Rectal smooth muscle tissue (tissue), 1 donor: ENCODE measurements around the gene NPAS3.

Source experiments
- H3K27ac ChIP-seq: one replicate; pipeline ENCODE4 v1.7.0; 2013; ENCODE audit warnings: low read depth, low read length, inconsistent platforms
- H3K27me3 ChIP-seq: one replicate; pipeline ENCODE4 v1.7.0; 2013; ENCODE audit warnings: low read length; ENCODE audit not compliant: control insufficient read depth, insufficient read depth
- H3K36me3 ChIP-seq: one replicate; pipeline ENCODE4 v1.7.0; 2013; ENCODE audit warnings: low read length; ENCODE audit not compliant: control insufficient read depth, insufficient read depth
- H3K4me1 ChIP-seq: one replicate; pipeline ENCODE4 v1.7.0; 2013; ENCODE audit warnings: low read length; ENCODE audit not compliant: control insufficient read depth, insufficient read depth
- H3K4me3 ChIP-seq: one replicate; pipeline ENCODE4 v1.7.0; 2013; ENCODE audit warnings: low read length
- H3K9ac ChIP-seq: one replicate; pipeline ENCODE4 v1.7.0; 2013; ENCODE audit warnings: low read length

Gene NPAS3

DNA sequence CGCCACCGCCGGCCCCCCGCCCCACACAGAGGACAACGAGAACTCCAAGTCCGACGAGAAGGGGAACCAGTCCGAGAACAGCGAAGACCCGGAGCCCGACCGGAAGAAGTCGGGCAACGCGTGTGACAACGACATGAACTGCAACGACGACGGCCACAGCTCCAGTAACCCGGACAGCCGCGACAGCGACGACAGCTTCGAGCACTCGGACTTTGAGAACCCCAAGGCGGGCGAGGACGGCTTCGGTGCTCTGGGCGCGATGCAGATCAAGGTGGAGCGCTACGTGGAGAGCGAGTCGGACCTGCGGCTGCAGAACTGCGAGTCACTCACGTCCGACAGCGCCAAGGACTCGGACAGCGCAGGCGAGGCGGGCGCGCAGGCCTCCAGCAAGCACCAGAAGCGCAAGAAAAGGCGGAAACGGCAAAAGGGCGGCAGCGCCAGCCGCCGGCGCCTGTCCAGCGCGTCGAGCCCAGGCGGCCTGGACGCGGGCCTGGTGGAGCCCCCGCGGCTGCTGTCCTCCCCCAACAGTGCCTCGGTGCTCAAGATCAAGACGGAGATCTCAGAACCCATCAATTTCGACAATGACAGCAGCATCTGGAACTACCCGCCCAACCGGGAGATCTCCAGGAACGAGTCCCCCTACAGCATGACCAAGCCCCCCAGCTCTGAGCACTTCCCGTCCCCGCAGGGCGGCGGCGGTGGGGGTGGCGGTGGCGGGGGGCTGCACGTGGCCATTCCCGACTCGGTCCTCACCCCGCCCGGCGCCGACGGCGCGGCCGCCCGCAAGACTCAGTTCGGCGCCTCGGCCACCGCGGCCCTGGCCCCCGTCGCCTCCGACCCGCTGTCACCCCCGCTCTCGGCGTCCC is 861.3 kb downstream of the NPAS3 start:
- Histone ChIP-seq H3K27ac (no peak overlapping the region), H3K9ac (no peak overlapping the region), H3K4me1 (no peaks in the 10 kb centered on the region), H3K36me3 (no peaks in the 10 kb centered on the region), H3K27me3 (no peaks in the 10 kb centered on the region), H3K4me3 (peak overlapping the region; percentile 41)

DNA sequence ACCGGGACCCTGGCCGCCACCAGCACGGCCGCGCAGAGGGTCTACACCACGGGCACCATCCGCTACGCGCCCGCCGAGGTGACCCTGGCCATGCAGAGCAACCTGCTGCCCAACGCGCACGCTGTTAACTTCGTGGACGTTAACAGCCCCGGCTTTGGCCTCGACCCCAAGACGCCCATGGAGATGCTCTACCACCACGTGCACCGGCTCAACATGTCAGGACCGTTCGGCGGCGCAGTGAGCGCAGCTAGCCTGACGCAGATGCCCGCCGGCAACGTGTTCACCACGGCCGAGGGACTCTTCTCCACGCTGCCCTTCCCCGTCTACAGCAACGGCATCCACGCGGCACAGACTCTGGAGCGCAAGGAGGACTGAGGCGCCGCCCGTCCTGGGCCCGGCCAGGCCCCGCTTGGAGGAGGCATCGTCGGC is 862.1 kb downstream of the NPAS3 start:
- H3K36me3 ChIP-seq, result no peaks in the 10 kb centered on the region
- H3K4me3 ChIP-seq, result no peak overlapping the region
- H3K4me1 ChIP-seq, result no peaks in the 10 kb centered on the region
- H3K27ac ChIP-seq, result no peak overlapping the region
- H3K9ac ChIP-seq, result no peak overlapping the region
- no peaks in the 10 kb centered on the region for H3K27me3 ChIP-seq

DNA sequence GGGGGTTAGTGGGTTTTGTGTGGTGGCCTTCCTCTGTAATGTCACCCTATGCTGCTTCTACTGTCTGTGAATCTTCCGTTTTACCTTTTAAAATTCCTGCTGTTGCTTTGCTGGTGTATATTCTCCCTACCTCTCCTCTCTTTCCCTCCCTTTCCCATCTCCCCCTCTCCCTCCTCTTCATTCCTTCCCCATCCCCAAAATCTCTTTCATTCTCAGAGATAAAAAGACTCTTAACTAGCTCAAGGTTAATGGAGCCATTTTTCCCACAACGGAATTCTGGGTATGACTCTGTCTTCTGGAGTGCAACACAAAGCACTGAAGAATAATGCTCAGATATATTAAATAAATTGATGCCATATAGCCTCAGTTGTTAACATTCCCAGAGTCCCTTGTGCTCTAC is 864.1 kb downstream of the NPAS3 start:
- no peaks in the 10 kb centered on the region for H3K36me3 ChIP-seq
- H3K4me1 ChIP-seq, result no peaks in the 10 kb centered on the region
- no peaks in the 10 kb centered on the region for H3K27me3 ChIP-seq
- no peak overlapping the region for H3K9ac ChIP-seq
- no peak overlapping the region for H3K27ac ChIP-seq
- no peak overlapping the region for H3K4me3 ChIP-seq

DNA sequence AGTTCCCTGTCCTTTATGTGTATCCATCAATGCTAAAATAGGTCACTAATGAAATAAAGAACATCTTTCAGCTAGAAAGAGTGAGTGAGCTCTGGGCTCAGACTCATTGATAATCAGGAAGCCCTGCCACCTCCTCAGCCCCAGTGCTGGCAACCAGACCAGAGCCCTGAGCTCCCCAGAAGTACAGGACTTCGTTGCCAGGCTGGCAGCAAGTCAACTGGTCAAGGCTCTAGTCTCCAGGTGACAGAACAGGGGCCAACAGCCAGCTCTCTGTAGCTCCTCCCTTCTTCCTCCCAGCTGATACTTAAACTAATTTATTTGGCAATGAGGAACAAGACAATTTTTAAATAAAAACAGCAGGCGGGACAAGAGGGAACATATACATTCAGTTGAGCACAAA is 866.9 kb downstream of the NPAS3 start:
- H3K27me3 ChIP-seq, result no peaks in the 10 kb centered on the region
- no peak overlapping the region for H3K27ac ChIP-seq
- no peak overlapping the region for H3K4me3 ChIP-seq
- H3K36me3 ChIP-seq, result no peaks in the 10 kb centered on the region
- H3K4me1 ChIP-seq, result no peaks in the 10 kb centered on the region
- H3K9ac ChIP-seq, result no peak overlapping the region

DNA sequence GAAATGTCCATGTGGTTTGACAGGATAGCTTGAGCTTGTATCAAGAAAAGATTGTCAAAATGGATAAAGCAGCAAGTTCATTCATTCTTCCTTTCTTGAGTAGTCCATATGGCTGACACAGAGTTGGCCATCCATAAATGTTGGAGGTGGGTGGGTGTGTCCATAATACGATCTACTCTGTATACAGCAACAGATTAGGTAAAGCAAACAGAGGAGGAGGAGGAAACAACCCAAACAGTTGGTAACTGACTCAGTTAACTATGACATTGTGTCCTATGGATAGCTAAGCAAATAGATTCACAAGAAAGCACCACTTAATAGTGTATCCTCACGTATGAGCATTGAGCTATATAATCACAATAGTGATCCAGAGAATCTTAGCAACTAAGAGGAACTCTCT is 868.2 kb downstream of the NPAS3 start:
- Histone ChIP-seq H3K27me3 (no peaks in the 10 kb centered on the region), H3K36me3 (no peaks in the 10 kb centered on the region), H3K4me1 (no peaks in the 10 kb centered on the region), H3K27ac (no peak overlapping the region), H3K9ac (no peak overlapping the region), H3K4me3 (no peak overlapping the region)

DNA sequence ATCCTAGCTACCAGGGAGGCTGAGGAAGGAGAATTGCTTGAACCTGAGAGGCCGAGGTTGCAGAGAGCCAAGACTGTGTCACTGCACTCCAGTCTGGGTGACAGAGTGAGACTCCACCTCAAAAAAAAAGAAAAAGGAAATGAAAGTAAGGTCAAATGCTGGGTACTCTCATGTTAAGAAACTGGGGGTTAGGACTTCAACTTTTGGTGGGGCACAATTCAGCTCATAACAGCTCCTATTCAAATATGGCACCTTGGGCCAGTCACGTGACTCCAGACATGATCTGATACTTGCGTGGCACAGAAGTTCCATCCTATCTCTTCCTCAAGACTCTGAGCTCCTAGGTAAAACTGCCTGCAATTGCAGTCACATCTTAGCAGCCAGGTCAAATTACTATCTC is 869.5 kb downstream of the NPAS3 start:
- no peak overlapping the region for H3K9ac ChIP-seq
- H3K36me3 ChIP-seq, result no peaks in the 10 kb centered on the region
- no peaks in the 10 kb centered on the region for H3K4me1 ChIP-seq
- no peak overlapping the region for H3K27ac ChIP-seq
- no peaks in the 10 kb centered on the region for H3K27me3 ChIP-seq
- H3K4me3 ChIP-seq, result no peak overlapping the region

DNA sequence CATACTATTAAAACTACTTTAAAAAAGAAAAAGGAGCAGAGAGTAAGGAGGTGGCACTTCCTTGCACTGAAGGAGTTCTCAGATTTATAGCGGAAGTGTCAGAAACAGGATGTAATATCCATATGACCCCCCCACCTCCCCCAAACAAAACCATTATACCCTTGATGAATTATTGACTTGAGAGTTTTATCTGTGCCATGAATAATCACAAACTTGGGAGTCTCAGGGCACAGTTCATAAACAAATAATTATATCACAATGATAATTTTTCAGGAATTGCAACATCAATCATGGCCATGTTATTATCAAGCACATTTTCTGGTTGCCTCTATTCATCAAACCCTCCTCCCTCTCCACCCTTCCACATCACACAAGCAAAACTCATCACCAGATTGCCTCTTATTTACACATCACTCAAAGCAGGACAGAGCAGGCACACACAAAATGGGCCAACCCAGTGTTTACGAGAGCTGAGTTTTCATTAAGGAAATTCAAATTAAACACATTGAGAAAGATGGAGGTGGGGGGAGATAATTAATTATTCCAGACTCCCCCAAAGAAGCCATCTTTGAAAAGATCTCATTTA is 870.8 kb downstream of the NPAS3 start:
- Histone ChIP-seq H3K36me3 (no peaks in the 10 kb centered on the region), H3K27me3 (no peaks in the 10 kb centered on the region), H3K9ac (no peak overlapping the region), H3K4me3 (no peak overlapping the region), H3K27ac (no peak overlapping the region), H3K4me1 (no peaks in the 10 kb centered on the region)

DNA sequence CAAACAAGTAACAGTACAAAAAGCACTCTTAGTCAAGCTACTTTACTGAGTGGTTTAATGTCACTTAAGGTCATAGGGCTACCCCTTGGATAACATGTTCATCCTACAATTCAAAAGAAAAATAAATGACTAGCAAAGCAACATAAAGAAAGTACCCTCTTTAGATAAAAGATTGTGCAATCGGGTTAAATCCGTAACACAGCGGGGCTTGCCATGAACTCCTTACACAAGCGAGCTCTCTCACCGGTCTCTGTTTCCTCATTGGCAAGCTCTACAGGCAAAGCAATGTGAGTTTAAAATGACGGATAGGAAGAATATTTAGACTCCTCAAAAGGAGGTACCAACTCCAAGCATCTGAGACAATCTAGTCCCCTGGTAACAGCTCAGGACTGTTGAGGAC is 871.6 kb downstream of the NPAS3 start:
- Histone ChIP-seq H3K36me3 (no peaks in the 10 kb centered on the region), H3K4me3 (no peak overlapping the region), H3K27me3 (no peaks in the 10 kb centered on the region), H3K27ac (no peak overlapping the region), H3K4me1 (no peaks in the 10 kb centered on the region), H3K9ac (no peak overlapping the region)

DNA sequence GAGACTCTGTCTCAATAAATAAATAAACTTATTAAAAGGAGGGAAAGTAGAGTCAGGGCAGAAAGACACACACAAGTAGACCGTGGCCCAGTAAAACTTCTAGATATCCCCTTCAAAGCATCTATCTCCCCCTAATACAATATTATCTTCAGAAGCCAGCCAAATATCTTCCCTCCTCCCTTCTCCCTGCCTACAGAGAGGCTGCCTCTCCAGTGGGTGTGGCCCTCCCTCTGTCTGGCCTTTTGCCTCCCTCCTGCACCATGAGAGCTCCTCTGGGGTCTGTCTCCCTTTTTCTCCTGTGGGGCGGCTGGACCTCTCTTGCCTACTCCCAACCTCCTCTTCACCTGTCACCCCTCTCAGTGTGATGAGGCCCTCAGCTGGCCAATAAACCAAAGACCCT is 873.0 kb downstream of the NPAS3 start:
- Histone ChIP-seq H3K4me3 (no peak overlapping the region), H3K27me3 (no peaks in the 10 kb centered on the region), H3K36me3 (no peaks in the 10 kb centered on the region), H3K9ac (no peak overlapping the region), H3K4me1 (no peaks in the 10 kb centered on the region), H3K27ac (no peak overlapping the region)

DNA sequence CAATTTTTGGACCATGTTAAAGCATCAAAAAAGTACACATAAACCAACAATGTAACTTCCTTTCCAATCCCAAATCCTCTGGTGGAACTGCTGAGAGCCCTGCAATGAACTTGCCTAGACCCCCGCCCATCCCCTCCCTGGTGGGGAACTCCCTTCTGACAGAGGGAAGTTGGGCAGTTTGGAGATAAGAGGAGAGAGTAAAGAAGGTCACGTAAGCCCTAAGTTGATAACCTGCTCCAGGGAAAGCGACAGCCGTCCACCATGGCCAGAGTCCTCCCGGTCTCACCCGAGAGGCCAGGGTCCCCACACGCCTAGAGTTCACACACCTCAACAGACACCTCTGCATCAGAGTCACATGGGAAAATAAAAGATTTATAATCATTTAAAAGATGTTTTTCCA is 873.5 kb downstream of the NPAS3 start:
- no peak overlapping the region for H3K4me3 ChIP-seq
- H3K36me3 ChIP-seq, result no peaks in the 10 kb centered on the region
- no peaks in the 10 kb centered on the region for H3K4me1 ChIP-seq
- H3K27me3 ChIP-seq, result no peaks in the 10 kb centered on the region
- H3K27ac ChIP-seq, result no peak overlapping the region
- H3K9ac ChIP-seq, result no peak overlapping the region

DNA sequence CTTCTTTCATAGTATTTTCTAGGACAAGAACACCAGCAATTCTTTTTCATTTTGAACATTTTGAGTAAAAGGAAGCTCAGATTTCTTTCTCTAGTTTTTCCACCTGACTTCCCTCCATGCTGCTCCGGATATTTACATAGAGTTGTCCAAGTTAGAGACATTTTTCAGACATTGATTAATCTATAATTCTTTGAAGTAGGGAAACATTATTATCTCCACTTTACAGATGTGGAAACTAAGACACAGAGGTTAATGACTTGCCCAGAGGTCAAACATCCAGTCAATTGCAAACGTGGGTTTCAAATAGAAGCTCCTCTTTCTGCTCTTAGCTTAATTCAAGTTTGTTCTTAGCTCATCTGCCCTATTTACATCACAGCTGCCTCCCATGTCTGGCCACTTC is 873.9 kb downstream of the NPAS3 start:
- Histone ChIP-seq H3K9ac (no peak overlapping the region), H3K4me1 (no peaks in the 10 kb centered on the region), H3K27ac (no peak overlapping the region), H3K36me3 (no peaks in the 10 kb centered on the region), H3K4me3 (no peak overlapping the region), H3K27me3 (no peaks in the 10 kb centered on the region)

DNA sequence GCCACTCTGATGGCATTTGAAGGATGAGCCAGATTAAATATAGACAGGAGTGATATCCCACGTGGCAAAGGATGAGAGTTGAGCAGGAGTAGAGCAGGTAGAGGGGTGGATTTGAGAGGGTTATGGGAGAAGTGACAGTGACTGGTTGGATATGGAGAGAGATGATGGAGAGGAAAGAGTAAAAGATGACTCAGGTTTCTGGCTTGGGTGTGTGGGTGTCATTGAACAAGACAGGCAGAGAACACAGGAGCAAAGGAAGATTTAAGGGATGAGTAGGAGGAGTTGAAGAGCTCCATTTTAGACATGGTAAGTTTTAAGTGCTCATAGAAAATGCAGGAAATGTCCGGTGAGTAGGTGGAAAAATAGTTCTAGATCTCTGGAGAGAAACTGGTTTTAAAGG is 875.3 kb downstream of the NPAS3 start:
- Histone ChIP-seq H3K27me3 (no peaks in the 10 kb centered on the region), H3K36me3 (no peaks in the 10 kb centered on the region), H3K4me3 (no peak overlapping the region), H3K9ac (no peak overlapping the region), H3K27ac (no peak overlapping the region), H3K4me1 (no peaks in the 10 kb centered on the region)
